B cell (primary cell): ENCODE data around the gene DGKZ. TPM values are rescaled to one million over a fixed set of nuclear protein-coding genes. Genes with fewer than 3 reads are reported as not detected.

Experiments
- ATAC-seq: fragments of 200-7000 bp; cut with Tn5 transposase; one replicate; pipeline ENCODE4 v1.10.0; 2021; ENCODE audit warnings: low read depth, mild to moderate bottlenecking, moderate number of reproducible peaks, moderate library complexity
- CTCF ChIA-PET: fragments of 350-600 bp; sonication (Branson Sonifier 250); formaldehyde crosslinking; loops from one replicate; lab custom pipeline; 2021; ENCODE audit warnings: antibody characterized with exemption, inconsistent platforms; lab: Charles Lee
- POLR2A ChIA-PET: fragments of 350-600 bp; sonication (Branson Sonifier 250); formaldehyde crosslinking; loops from one replicate; lab custom pipeline; 2021; ENCODE audit warnings: antibody characterized with exemption; lab: Charles Lee
- DNase-seq: peaks from one replicate; pipeline ENCODE4 v3.0.0; 2013
- H2AFZ ChIP-seq: 2 replicates; pipeline ENCODE4 v1.6.1; 2012; ENCODE audit warnings: mild to moderate bottlenecking, low read depth, low read length; ENCODE audit not compliant: insufficient read depth, poor library complexity, severe bottlenecking
- H3K27ac ChIP-seq, 2 donors: 1 replicate in 1 of 2; 2 replicates in 1 of 2; pipeline ENCODE4 v1.5.1; 2012 to 2013; ENCODE audit warnings: low read length in 2 of 2, mild to moderate bottlenecking in 2 of 2, moderate library complexity in 1 of 2
- H3K27me3 ChIP-seq, 4 experiments: fragments of 200-600 bp in 1 of 4; sonication (generic) in 1 of 4; replicated peaks in 1 of 4; 1 replicate in 2 of 4; 2 replicates in 2 of 4; pipeline versions ENCODE4 v1.6.1 to v1.7.0; 2013 to 2016; ENCODE audit warnings: low read length in 3 of 4, mild to moderate bottlenecking in 2 of 4, mixed read lengths in 1 of 4, moderate library complexity in 1 of 4; ENCODE audit not compliant: insufficient read depth in 4 of 4, control insufficient read depth in 3 of 4; ENCODE audit errors: control extremely low read depth in 1 of 4
- H3K36me3 ChIP-seq, 2 experiments: replicated peaks in 1 of 2; 1 replicate in 1 of 2; 2 replicates in 1 of 2; pipeline versions ENCODE4 v1.6.1 to v1.7.1; 2013; ENCODE audit warnings: low read length in 1 of 2; ENCODE audit not compliant: insufficient read depth in 2 of 2, control insufficient read depth in 1 of 2; ENCODE audit errors: control extremely low read depth in 1 of 2, extremely low read depth in 1 of 2
- H3K4me1 ChIP-seq, 2 donors: fragments of 200-600 bp in 1 of 2; sonication (generic) in 1 of 2; 1 replicate in 1 of 2; 2 replicates in 1 of 2; pipeline versions ENCODE4 v1.5.1 to v1.6.1; 2013 to 2017; ENCODE audit warnings: low read length in 2 of 2; ENCODE audit not compliant: control insufficient read depth in 2 of 2, insufficient read depth in 2 of 2
- H3K4me2 ChIP-seq: replicated peaks from 2 replicates; pipeline ENCODE3; 2012; ENCODE audit warnings: mild to moderate bottlenecking, low read depth, low read length; ENCODE audit not compliant: poor library complexity, severe bottlenecking
- H3K4me3 ChIP-seq, 5 experiments: fragments of 200-600 bp in 1 of 5; sonication (generic) in 1 of 5; 1 replicate in 3 of 5; 2 replicates in 2 of 5; pipeline versions ENCODE4 v1.5.1 to v1.7.0; 2011 to 2016; ENCODE audit warnings: low read length in 4 of 5, mild to moderate bottlenecking in 4 of 5, low read depth in 2 of 5, control low read depth in 1 of 5, moderate library complexity in 1 of 5; ENCODE audit not compliant: insufficient read depth in 1 of 5; ENCODE audit errors: control extremely low read depth in 1 of 5, extremely low read depth in 1 of 5
- H3K79me2 ChIP-seq: fragments of 200-600 bp; sonication (generic); one replicate; pipeline ENCODE4 v1.6.0; 2016; ENCODE audit warnings: low read length; ENCODE audit not compliant: control insufficient read depth, insufficient read depth
- H3K9ac ChIP-seq: fragments of 200-600 bp; sonication (generic); 2 replicates; pipeline ENCODE4 v1.6.1; 2017; ENCODE audit warnings: mild to moderate bottlenecking, low read length, moderate library complexity
- H3K9me3 ChIP-seq, 3 donors: one replicate each; pipeline versions ENCODE4 v1.6.1 to v1.7.1; 2013; ENCODE audit warnings: low read length in 2 of 3; ENCODE audit not compliant: control insufficient read depth in 2 of 3, insufficient read depth in 1 of 3; ENCODE audit errors: control extremely low read depth in 1 of 3
- H4K20me1 ChIP-seq: 2 replicates; pipeline ENCODE4 v1.6.0; 2012; ENCODE audit warnings: mild to moderate bottlenecking, low read length; ENCODE audit not compliant: insufficient read depth, control insufficient read depth, poor library complexity, severe bottlenecking
- H3K27ac Mint-ChIP-seq: one replicate; pipeline ENCODE4 v1.8.0; 2021; ENCODE audit warnings: mixed read lengths
- H3K27me3 Mint-ChIP-seq: one replicate; pipeline ENCODE4 v1.8.0; 2021; ENCODE audit warnings: mixed read lengths
- H3K4me1 Mint-ChIP-seq: one replicate; pipeline ENCODE4 v1.8.0; 2021; ENCODE audit warnings: mixed read lengths
- H3K4me3 Mint-ChIP-seq: one replicate; pipeline ENCODE4 v1.8.0; 2021; ENCODE audit warnings: mixed read lengths
- H3K9me3 Mint-ChIP-seq: one replicate; pipeline ENCODE4 v1.8.0; 2022; ENCODE audit warnings: mixed read lengths; ENCODE audit not compliant: insufficient read depth
- CTCF ChIP-seq: fragments of 200-600 bp; IDR thresholded peaks from one replicate; pipeline ENCODE4 v1.8.0; 2022; ENCODE audit warnings: antibody characterized with exemption, mild to moderate bottlenecking
- EZH2 ChIP-seq: IDR thresholded peaks from 2 replicates; pipeline ENCODE4 v1.6.1; 2012; ENCODE audit warnings: borderline replicate concordance, low read depth, mild to moderate bottlenecking, moderate library complexity, low read length; ENCODE audit not compliant: insufficient read depth, poor library complexity, severe bottlenecking
- WGBS: methylation state at CpG from one replicate; pipeline ENCODE4 v1.1.5; 2013; ENCODE audit warnings: missing lambda C conversion rate; ENCODE audit not compliant: insufficient coverage; 5-methylcytosine and 5-hydroxymethylcytosine counted together
- intact Hi-C: fragments of 100-400 bp; cut with micrococcal nuclease; formaldehyde crosslinking; loops from one replicate; pipeline ENCODE4 v1.10.0; 2022
- polyA plus RNA-seq: library from polyadenylated mRNA; depleted of rRNA; stranded (reverse); fragments of >200 nt; gene quantifications from 2 replicates; pipeline ENCODE4 v1.2.3, GENCODE V29; 2012
- total RNA-seq, 2 donors: library from RNA; stranded (reverse); fragments of 120-200 nt in 1 of 2; gene quantifications; 1 replicate in 1 of 2; 2 replicates in 1 of 2; pipeline versions ENCODE4 v1.2.3 to v1.2.4, GENCODE V29; 2013 to 2022

DGKZ gene
- total and polyA plus RNA-seq, 2 donors (not counting 1 experiment from before 2014, with no cell fraction given): 56.6 to 79.5 TPM

- Histone ChIP-seq H3K9ac (no peak overlapping the region), H3K36me3 (peaks cover 0 to 5% of the 10 kb centered on the region in 2 experiments), H3K4me1 (peaks cover 19 to 30% of the 10 kb centered on the region in 2 donors), H3K27ac (no peak overlapping the region), H3K9me3 (no peaks in the 10 kb centered on the region), H3K4me3 (no peak overlapping the region), H3K27me3 (no peaks in the 10 kb centered on the region), H3K4me2 (no peak overlapping the region), H4K20me1 (peaks cover 73% of the 10 kb centered on the region), H2AFZ (no peak overlapping the region), H3K79me2 (peaks cover 48% of the 10 kb centered on the region)
- TF ChIP-seq CTCF (no peak), EZH2 (no peak)
- CTCF ChIA-PET: interaction anchor here (1.4 to 1.9 kb wide), 2 partner anchors 11 to 124 kb away, joined by 3 to 4 read pairs; no protein-coding TSS in a partner anchor
- no peak overlapping the region for H3K27ac Mint-ChIP-seq
- no peaks in the 10 kb centered on the region for H3K9me3 Mint-ChIP-seq
- H3K4me1 Mint-ChIP-seq: peaks cover 27% of the 10 kb centered on the region
- DNase-seq (no peak), ATAC-seq (no peak)
- intact Hi-C loops: no loop called here
- no peak overlapping the region for H3K4me3 Mint-ChIP-seq
- WGBS: 93% methylated on average over 19 of the region's 21 CpGs
- no peaks in the 10 kb centered on the region for H3K27me3 Mint-ChIP-seq
- POLR2A ChIA-PET: no interaction called here
Measured at GRCh38 chr11:46363455-46364005, 16.3 kb downstream of the DGKZ start.

GRCh38 chr11:46364056-46364455 is 16.8 kb downstream of the DGKZ start:
- no peak overlapping the region for H3K4me2 ChIP-seq
- ATAC-seq (no peak), DNase-seq (no peak)
- CTCF ChIA-PET: interaction anchor here (1.9 kb wide), 1 partner anchor 12 kb away, joined by 4 read pairs; no protein-coding TSS in a partner anchor
- Mint-ChIP-seq H3K4me3 (no peak overlapping the region), H3K4me1 (peaks cover 27% of the 10 kb centered on the region), H3K27me3 (no peaks in the 10 kb centered on the region), H3K9me3 (no peaks in the 10 kb centered on the region), H3K27ac (no peak overlapping the region)
- peaks cover 0 to 5% of the 10 kb centered on the region in 2 experiments for H3K36me3 ChIP-seq
- no peaks in the 10 kb centered on the region for H3K27me3 ChIP-seq
- POLR2A ChIA-PET: no interaction called here
- peaks cover 75% of the 10 kb centered on the region for H4K20me1 ChIP-seq
- H3K27ac ChIP-seq: no peak overlapping the region
- peaks cover 48% of the 10 kb centered on the region for H3K79me2 ChIP-seq
- intact Hi-C loops: no loop called here
- 93% methylated on average over 8 of the region's 9 CpGs for WGBS
- H3K9me3 ChIP-seq: no peaks in the 10 kb centered on the region
- TF ChIP-seq CTCF: no peak
- TF ChIP-seq EZH2: no peak
- no peak overlapping the region for H2AFZ ChIP-seq
- peaks cover 19 to 30% of the 10 kb centered on the region in 2 donors for H3K4me1 ChIP-seq
- no peak overlapping the region for H3K4me3 ChIP-seq
- H3K9ac ChIP-seq: no peak overlapping the region
